GM12873 (cell line): ENCODE measurements around the gene SLCO3A1.

Experiments used
- TF ChIP-seq, protein P1 (sequence below): IDR thresholded peaks from 2 replicates; pipeline ENCODE4 v1.5.1; 2012; ENCODE audit warnings: low read depth, mild to moderate bottlenecking, moderate library complexity, low read length, control low read depth; ENCODE audit not compliant: insufficient read depth; ENCODE audit errors: missing control alignments

Gene SLCO3A1

DNA sequence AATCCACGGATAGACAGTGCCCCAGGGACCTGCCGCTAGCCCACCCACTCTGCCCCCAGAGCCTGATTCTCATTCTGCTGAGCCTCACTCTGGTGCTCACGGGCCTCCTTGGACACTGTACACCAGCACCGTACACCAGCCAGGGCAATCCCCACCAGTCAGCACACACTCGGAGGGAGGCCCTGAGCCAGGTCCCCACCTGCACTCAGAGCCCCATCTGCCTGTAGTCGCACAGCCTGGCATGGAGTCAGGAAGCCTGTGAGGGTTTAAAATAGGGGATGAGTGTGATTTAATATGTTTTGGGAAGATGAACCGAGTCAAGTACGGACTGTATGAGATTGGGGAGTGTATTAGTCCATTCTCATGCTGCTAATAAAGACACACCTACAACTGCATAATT lies 223.0 kb downstream of the SLCO3A1 start:
- TF ChIP-seq, protein P1, sequence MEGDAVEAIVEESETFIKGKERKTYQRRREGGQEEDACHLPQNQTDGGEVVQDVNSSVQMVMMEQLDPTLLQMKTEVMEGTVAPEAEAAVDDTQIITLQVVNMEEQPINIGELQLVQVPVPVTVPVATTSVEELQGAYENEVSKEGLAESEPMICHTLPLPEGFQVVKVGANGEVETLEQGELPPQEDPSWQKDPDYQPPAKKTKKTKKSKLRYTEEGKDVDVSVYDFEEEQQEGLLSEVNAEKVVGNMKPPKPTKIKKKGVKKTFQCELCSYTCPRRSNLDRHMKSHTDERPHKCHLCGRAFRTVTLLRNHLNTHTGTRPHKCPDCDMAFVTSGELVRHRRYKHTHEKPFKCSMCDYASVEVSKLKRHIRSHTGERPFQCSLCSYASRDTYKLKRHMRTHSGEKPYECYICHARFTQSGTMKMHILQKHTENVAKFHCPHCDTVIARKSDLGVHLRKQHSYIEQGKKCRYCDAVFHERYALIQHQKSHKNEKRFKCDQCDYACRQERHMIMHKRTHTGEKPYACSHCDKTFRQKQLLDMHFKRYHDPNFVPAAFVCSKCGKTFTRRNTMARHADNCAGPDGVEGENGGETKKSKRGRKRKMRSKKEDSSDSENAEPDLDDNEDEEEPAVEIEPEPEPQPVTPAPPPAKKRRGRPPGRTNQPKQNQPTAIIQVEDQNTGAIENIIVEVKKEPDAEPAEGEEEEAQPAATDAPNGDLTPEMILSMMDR = no peak

DNA sequence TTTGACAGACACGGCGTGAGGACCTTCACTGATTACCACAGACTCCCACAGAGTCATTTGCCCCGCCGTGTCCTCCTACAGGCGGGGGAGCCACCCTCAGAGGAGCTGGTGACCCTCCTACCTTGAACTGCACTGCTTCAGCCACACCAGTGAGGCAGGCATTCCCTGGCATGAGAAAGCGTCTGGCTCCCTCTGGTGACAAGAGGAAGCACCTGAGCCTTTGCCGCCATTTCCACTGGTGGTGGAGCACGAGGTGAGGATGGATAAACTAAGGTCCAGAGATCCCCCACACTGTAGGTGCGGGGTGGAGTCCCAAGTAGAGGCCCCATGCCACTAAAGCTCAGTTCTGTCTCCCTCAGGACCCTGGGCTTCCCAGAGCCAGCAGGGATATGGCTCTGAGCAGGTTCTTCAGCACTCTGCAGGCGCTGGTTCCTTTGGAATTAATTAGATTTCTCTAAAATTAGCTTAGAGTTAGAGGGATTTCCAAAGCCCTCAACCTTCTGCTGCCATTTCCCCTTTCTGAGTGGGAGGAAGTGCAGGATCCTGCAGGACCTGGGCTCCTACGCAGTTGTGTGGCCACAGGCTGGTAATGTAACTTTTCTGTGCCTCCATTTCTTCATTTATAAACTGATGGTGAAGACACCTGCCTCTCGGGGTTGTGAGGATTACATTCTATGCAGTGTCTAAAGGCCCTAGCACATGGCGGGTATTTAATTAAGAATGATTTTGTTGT lies 224.0 kb downstream of the SLCO3A1 start:
- TF ChIP-seq, protein P1 = peak; percentile 75

DNA sequence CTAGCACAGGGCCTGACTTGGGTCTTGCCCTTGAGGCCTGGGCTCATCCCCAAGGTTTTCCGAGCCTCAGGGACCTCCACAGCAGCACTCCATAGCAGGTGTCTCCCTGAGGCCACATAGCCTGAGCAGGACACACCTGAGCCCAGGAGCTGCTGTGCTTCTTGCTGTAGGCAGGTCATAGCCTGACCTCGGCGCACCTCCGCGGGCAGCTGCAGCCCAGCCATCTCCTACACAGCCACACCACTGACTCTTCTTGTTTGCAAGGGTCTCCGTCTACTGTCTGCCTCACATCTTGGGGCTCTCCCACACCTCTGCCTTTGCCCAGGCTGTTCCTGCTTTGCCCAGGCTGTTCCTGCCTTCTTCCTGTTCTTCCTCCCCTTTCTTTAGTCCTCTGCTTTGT lies 224.8 kb downstream of the SLCO3A1 start:
- TF ChIP-seq, protein P1 = no peak

DNA sequence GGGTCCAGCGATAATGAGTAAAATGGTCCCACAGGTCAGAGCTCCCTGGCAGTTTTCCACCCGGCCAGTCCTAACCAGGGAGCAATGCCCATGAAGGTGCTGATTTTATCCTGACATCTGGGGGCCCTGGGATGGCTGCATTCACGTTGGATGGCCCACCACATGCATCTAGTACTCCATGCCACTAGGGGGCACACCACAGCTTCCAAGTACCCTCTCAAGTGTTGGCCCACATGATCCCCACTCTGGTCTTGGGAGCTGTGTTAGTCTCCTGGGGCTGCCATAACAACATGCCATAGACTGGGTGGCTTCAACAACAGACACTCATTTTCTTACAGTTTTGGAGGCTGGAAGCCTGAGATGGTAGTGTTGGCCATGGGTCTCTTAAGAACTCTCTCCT lies 225.5 kb downstream of the SLCO3A1 start:
- TF ChIP-seq, protein P1 = peak; percentile 71

DNA sequence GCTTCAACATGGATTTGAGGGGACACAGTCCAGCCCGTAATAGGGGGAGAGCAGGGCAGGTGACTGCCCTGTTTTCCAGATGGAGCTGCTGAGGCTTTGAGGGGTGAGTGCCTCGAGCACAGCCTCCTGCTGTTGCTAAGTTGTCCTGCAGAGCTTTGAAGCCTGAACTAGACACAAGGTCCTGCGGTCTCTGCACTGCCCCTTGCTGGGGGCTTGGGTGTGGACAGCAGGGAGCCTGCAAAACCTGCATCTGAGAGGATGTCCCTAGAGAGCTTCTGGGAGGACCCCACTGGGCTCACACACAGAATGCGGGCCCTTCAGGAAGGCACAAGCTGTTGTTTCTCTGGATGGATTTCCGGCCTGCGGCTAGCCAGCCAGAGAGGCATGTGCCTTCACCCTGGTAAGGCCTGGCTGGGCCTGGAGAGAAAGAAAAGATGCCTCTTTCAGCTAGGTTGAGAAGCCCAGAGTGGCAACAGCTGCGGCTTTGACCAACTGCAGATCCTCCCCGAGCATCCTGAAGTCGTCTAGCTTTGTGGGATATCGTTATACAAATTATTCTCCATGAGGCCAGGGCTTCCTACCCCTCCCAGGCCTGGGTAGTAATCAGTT lies 226.2 kb downstream of the SLCO3A1 start:
- TF ChIP-seq, protein P1 = no peak

DNA sequence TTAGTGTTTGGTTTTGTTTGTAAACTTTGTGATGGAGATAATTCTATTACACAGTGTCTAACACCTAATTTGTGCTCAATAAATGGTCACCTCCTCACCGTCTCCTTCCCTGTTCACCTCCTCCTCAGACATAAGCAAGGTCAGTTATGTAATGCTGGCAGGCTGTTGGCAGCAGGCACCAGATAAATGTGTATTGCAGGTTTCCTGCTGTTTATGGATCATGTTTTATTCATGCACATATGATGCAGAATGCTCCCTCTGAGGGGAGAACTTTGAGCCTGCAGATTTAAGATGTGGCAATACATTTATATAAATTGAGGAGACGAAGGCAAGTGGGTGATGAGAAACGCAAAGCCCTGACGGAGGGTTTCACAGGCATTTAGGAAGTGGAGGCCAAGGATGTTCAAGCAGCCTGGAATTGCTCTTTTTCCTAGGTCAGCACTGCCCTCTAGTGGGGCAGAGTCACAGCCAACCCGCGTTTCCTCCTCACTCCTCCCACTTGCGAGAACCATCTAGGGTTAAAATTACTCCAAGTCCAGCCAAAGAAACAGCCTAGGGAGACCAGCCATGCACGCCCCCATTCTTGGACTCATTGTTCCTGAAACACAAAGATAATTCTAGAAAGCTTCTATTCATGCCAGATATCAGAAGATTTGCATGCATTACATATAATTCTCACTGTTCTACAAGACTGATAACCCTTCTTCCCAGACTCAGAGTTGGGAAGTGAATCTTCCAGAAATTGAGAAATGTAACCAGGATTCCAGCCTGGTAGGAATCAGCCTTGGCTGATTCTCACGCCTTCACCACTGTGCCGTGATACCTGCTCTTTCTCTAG lies 228.7 kb downstream of the SLCO3A1 start:
- TF ChIP-seq, protein P1 = peak; percentile 92

DNA sequence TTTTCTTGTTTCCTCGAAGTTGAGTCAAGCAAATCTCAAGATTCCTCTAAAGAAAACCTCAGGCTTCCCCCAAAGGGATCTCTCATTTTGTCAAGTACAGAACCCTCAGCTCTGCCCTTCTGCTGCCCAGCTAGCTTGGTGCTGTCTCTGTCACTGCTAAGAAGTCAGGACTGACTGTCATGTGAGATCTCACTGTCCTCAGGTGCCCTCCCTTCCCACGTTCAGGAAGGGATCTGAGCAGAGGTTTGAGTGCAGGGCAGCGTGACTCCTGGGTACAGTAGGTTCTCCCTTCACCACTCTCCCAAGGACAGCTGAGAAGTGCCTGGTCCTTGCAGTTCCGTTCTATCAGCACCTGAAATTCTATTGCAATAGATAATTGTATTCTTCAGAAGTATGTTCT lies 229.7 kb downstream of the SLCO3A1 start:
- TF ChIP-seq, protein P1 = no peak
